ENCODE results near the gene OR2AG2. TPM values are rescaled to one million over a fixed set of nuclear protein-coding genes. Genes with fewer than 3 reads are reported as not detected.

OR2AG2 gene
- not detected for total RNA-seq
- total RNA-seq (2013), result 0.05 TPM

- no peak for DNase-seq
- H3K4me3 Mint-ChIP-seq, result no peak within 1 kb of the TSS
- no peaks in the 10 kb centered on the region for H3K36me3 ChIP-seq (ENCODE audit: control insufficient read depth, insufficient read depth, low read length)
- H3K27me3 Mint-ChIP-seq (ENCODE audit: low read depth in 2 of 2), result peaks cover 0 to 6% of the 10 kb centered on the region in 2 donors
- no peaks in the 10 kb centered on the region for H3K9me3 Mint-ChIP-seq
- no peaks in the 10 kb centered on the region for H3K9me3 ChIP-seq (ENCODE audit: control insufficient read depth, insufficient read depth, low read length)
- ATAC-seq, result no peak
- H3K27ac ChIP-seq (ENCODE audit: low read length), result no peak within 1 kb of the TSS
- H3K27ac Mint-ChIP-seq, result no peak within 1 kb of the TSS
- H3K4me3 ChIP-seq (ENCODE audit: low read length), result no peak within 1 kb of the TSS
- TF ChIP-seq, protein P1, sequence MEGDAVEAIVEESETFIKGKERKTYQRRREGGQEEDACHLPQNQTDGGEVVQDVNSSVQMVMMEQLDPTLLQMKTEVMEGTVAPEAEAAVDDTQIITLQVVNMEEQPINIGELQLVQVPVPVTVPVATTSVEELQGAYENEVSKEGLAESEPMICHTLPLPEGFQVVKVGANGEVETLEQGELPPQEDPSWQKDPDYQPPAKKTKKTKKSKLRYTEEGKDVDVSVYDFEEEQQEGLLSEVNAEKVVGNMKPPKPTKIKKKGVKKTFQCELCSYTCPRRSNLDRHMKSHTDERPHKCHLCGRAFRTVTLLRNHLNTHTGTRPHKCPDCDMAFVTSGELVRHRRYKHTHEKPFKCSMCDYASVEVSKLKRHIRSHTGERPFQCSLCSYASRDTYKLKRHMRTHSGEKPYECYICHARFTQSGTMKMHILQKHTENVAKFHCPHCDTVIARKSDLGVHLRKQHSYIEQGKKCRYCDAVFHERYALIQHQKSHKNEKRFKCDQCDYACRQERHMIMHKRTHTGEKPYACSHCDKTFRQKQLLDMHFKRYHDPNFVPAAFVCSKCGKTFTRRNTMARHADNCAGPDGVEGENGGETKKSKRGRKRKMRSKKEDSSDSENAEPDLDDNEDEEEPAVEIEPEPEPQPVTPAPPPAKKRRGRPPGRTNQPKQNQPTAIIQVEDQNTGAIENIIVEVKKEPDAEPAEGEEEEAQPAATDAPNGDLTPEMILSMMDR (IDR thresholded peaks at IDR 0.05), result no peak
- no peaks in the 10 kb centered on the region for H3K36me3 Mint-ChIP-seq
- no peaks in the 10 kb centered on the region for H3K4me1 Mint-ChIP-seq
- WGBS (ENCODE audit: insufficient coverage), result 87% methylated on average over 3 of the region's 4 CpGs
- intact Hi-C loops (cut with micrococcal nuclease), result no loop called here
- no peaks in the 10 kb centered on the region for H3K27me3 ChIP-seq (ENCODE audit: control insufficient read depth, insufficient read depth, low read length)
- no peaks in the 10 kb centered on the region for H3K4me1 ChIP-seq (ENCODE audit: control insufficient read depth, insufficient read depth, low read length)
Observed at GRCh38 chr11:6771926-6772893, at the start of gene OR2AG2. TSS of gene OR2AG2 (minus strand) at chr11:6771976. CDS start at chr11:6768957, 3,019 bp downstream.

DNA sequence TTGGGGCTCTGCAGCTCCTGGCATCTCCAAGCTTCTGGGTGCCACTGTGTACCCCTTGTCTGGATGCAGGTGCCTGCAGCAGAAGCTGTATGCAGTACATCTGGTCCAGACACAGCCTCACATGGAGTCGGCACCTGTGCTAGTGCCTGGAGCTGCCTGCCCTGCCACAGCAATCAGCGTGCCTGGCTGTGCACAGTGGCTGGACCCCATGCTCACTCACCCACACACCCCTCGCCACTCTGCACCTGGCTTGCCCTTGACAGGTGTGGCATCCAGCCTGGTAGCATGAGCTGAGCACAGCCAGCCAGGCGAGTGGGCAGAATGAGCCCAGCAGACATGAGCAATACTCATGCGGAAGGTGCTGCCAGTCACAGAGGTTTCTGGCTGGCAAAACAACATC lies 47.2 kb upstream of the OR2AG2 start:
- H3K4me1 ChIP-seq (ENCODE audit: control insufficient read depth, insufficient read depth, low read length), result no peaks in the 10 kb centered on the region
- Mint-ChIP-seq H3K4me1 (no peaks in the 10 kb centered on the region), H3K36me3 (no peaks in the 10 kb centered on the region), H3K4me3 (no peak overlapping the region), H3K27me3 (ENCODE audit: low read depth in 2 of 2) (peaks cover 14 to 17% of the 10 kb centered on the region in 2 donors), H3K9me3 (no peaks in the 10 kb centered on the region), H3K27ac (no peak overlapping the region)
- WGBS (ENCODE audit: insufficient coverage), result 89% methylated on average over 5 of the region's 5 CpGs
- H3K4me3 ChIP-seq (ENCODE audit: low read length), result no peak overlapping the region
- H3K36me3 ChIP-seq (ENCODE audit: control insufficient read depth, insufficient read depth, low read length), result no peaks in the 10 kb centered on the region
- ATAC-seq, result no peak
- TF ChIP-seq, protein P1 (IDR thresholded peaks at IDR 0.05), result no peak
- no peak for DNase-seq
- no peak overlapping the region for H3K27ac ChIP-seq (ENCODE audit: low read length)
- H3K27me3 ChIP-seq (ENCODE audit: control insufficient read depth, insufficient read depth, low read length), result no peaks in the 10 kb centered on the region
- H3K9me3 ChIP-seq (ENCODE audit: control insufficient read depth, insufficient read depth, low read length), result no peaks in the 10 kb centered on the region
- intact Hi-C loops (cut with micrococcal nuclease), result no loop called here

GRCh38 chr11:6817694-6818093 lies 45.9 kb upstream of the OR2AG2 start:
- TF ChIP-seq, protein P1 (IDR thresholded peaks at IDR 0.05), result no peak
- ATAC-seq (no peak), DNase-seq (no peak)
- Mint-ChIP-seq H3K9me3 (no peaks in the 10 kb centered on the region), H3K27me3 (ENCODE audit: low read depth in 2 of 2) (peaks cover 20 to 21% of the 10 kb centered on the region in 2 donors), H3K4me3 (no peak overlapping the region), H3K36me3 (no peaks in the 10 kb centered on the region), H3K27ac (no peak overlapping the region), H3K4me1 (no peaks in the 10 kb centered on the region)
- intact Hi-C loops (cut with micrococcal nuclease), result no loop called here
- Histone ChIP-seq H3K27me3 (ENCODE audit: control insufficient read depth, insufficient read depth, low read length) (no peaks in the 10 kb centered on the region), H3K4me3 (ENCODE audit: low read length) (no peak overlapping the region), H3K4me1 (ENCODE audit: control insufficient read depth, insufficient read depth, low read length) (no peaks in the 10 kb centered on the region), H3K36me3 (ENCODE audit: control insufficient read depth, insufficient read depth, low read length) (no peaks in the 10 kb centered on the region), H3K9me3 (ENCODE audit: control insufficient read depth, insufficient read depth, low read length) (no peaks in the 10 kb centered on the region), H3K27ac (ENCODE audit: low read length) (no peak overlapping the region)
- 83% methylated on average over 1 of the region's 1 CpG for WGBS (ENCODE audit: insufficient coverage)
